Measurements from ENCODE around the gene NRL.

NRL gene

DNA sequence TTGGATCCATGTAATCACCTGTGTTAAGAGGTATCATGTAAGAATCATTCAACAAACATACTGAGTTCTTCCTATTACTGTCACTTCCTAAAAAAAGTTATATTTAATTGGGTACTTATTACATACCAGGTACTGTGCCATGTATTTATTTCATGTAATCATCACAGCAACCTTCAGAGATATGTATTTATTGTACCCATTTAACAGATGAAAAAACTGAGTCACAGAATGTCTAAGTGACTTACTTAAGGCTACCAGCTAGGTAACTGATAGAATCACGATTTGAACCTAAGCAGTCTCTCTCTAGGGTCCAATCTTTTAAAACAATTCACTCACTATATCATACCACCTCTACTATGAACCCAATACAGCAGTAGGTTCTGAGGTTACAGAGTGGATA is 29.7 kb upstream of the NRL start:
- DNase-seq (ENCODE audit: low spot score) = no peak

- no peak for DNase-seq (ENCODE audit: low spot score)
Measured at GRCh38 chr14:24143511-24143910, 28.8 kb upstream of the NRL start.

GRCh38 chr14:24141097-24141880 is 26.5 kb upstream of the NRL start, which contains the start of gene EMC9:
Gene EMC9 (minus strand): TSS chr14:24141591. CDS start chr14:24141304, 287 bp downstream.
- peak; percentile 100 for DNase-seq (ENCODE audit: low spot score)

DNA sequence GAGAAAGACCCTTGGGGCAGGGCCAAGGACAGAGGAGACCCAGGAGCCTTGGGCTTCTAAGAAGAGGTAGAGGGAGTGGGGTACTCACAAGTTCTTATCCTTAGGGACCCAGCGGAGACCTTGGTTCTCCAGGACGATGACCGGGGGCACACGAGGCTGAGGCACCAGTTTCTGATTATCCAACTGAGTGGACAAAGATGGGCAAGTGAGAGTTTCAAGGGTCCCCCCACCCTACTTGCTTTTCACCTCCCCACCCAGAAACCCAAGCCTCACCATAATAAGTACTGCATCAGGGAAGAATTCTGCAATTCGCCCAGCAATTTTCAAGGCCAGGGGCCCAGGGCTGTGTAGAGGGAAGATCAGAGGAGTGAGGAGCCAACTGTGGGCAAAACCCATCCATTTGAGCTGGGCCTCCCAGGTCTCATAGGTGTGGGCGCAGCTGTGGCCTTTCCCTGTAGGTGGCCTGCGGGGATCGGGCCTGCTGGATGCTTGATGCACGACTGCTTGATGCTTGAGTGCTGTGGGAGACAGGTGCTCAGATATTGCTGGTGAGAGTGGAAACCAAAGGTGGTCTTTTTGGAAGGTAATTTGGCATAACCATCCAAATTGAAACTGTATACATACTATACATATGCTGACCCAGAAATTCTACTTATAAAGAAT is 24.7 kb upstream of the NRL start:
- no peak for DNase-seq (ENCODE audit: low spot score)

GRCh38 chr14:24138396-24139271 is 23.9 kb upstream of the NRL start:
- DNase-seq (ENCODE audit: low spot score) = no peak

DNA sequence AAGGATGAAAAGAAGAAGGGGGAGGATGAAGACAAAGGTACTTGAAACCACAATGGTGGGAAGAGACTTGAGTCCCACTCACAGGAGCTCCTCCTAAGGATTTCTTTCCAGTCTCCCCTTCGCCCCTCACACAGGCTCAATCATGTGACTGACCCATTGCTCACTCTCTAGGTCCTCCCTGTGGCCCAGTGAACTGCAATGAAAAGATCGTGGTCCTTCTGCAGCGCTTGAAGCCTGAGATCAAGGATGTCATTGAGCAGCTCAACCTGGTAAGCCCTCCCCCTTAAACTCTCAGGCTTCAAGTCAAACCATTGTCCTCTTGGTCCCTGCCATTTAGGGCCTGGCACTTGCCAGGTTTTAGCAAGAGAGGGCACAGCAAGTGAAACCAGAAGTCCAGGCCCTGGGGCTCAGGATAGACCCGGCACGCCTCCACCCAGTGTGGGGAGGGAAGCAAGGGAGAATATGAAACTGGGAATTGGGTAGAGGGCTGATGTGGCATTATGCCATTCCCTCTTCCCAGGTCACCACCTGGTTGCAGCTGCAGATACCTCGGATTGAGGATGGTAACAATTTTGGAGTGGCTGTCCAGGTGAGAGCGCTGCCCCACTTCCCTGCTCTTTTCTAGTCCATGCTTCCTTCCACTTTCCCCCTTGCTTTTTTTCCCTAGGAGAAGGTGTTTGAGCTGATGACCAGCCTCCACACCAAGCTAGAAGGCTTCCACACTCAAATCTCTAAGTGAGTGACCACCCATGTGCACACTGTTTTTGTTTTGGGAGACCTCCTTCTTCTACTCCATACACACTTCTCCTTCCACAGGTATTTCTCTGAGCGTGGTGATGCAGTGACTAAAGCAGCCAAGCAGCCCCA is 23.0 kb upstream of the NRL start:
- no peak for DNase-seq (ENCODE audit: low spot score)

- DNase-seq (ENCODE audit: low spot score) = no peak
Measured at GRCh38 chr14:24136684-24137528, 22.2 kb upstream of the NRL start.

- peak; percentile 93 for DNase-seq (ENCODE audit: low spot score)
Measured at GRCh38 chr14:24135834-24136683, 21.3 kb upstream of the NRL start, which contains the start of gene PSME1. Gene PSME1 (plus strand): TSS chr14:24136194. CDS start chr14:24136263, 69 bp downstream.

DNA sequence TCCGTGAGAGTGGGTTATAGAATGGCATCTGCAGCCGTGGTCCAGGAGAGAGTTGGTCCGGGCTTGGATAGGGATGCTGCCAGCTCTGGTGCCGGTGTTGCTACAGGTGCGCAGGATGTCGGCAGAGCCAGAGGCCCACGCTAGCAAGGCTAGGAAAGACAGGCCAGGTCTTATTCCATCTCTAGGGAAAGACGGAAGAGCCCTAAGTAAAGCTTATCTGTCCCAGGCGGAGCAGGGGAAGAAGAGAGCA is 20.8 kb upstream of the NRL start:
- no peak for DNase-seq (ENCODE audit: low spot score)

DNA sequence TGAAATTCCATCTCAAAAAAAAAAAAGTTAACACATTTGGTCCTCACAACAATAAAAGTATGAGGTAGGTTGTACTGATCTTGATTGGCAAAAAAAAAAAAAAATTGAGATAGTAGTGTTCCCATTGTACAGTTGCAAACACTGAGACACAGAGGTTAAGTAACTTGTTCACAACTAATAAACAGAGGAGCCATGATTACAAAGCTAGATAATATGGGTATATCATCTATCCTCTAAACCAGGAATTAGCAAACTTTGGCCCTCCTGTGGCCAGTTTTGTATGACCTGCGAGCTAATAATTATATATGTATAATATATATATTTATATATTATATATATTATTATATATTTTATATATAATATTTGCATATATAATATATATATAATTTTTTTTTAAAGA is 19.0 kb upstream of the NRL start:
- no peak for DNase-seq (ENCODE audit: low spot score)

GRCh38 chr14:24132976-24133375 is 18.2 kb upstream of the NRL start:
- no peak for DNase-seq (ENCODE audit: low spot score)

DNA sequence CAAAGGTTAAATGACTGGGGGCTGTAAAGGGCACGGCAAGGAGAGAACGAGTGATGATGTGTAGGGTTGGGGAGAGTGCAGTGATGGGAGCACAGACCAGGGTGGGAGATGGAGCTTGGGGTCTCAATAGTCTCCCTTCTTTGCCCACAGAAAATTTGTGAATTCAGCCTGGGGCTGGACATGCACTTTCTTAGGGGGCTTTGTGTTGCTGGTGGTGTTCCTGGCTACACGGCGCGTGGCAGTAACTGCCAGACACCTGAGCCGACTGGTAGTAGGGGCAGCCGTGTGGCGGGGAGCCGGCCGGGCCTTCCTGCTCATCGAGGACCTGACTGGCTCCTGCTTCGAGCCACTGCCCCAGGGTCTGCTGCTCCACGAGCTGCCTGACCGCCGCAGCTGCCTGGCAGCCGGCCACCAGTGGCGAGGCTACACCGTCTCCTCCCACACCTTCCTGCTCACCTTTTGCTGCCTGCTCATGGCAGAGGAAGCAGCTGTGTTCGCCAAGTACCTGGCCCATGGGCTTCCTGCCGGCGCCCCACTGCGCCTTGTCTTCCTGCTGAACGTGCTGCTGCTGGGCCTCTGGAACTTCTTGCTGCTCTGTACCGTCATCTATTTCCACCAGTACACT is 17.4 kb upstream of the NRL start:
- no peak for DNase-seq (ENCODE audit: low spot score)

DNA sequence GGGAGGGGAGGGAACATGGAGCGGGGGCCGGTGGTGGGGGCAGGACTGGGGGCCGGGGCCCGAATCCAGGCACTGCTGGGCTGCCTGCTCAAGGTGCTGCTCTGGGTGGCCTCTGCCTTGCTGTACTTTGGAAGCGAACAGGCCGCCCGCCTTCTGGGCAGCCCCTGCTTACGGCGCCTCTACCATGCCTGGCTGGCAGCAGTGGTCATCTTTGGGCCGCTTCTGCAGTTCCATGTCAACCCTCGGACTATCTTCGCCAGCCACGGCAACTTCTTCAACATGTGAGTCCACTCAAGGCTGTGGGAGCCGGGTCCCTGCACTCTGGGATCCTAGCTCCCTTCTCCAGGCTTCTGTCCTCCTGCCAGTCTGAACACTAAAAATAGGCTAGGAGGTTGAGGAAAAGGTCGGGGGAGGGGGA is 16.8 kb upstream of the NRL start:
- no peak for DNase-seq (ENCODE audit: low spot score)

DNA sequence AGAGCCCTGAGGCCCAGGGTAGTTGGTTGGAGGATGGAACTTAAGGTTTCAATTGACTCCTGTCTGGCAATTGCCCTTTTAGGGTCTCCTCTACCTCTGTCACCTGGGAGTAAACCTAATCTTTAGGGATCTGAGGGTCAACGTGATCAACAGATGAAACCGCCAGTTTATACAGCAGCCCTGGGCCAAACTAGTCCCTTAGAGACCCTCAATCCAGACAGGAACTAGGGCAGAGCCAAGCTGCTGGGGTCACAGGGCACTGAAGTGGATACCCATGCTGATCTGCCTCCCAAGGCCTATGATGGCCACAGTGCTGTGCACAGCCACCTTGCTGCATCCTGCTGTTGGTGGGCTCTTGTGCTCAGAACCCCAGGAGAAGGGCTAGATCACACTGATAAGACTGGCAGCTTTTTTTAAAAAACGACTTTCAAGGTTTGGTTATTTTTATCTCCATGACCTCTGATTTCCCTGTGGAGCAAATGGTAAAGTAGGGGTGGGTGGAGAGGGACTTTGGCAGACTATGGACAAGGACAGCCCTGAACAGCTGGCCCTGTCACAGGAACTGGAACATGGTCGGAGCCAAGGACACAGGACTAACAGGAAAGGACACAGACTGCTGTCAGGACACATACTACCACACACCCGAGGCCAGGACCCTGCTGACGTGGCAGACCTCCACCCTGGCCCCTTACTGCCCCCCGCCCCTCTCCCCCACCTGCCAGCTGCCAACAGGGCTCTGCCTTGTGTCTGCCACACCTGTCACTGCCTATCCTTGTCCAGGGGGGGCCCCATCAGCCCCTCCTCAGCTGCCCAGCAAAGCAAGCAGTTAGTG is 16.2 kb upstream of the NRL start:
- DNase-seq (ENCODE audit: low spot score) = no peak

DNA sequence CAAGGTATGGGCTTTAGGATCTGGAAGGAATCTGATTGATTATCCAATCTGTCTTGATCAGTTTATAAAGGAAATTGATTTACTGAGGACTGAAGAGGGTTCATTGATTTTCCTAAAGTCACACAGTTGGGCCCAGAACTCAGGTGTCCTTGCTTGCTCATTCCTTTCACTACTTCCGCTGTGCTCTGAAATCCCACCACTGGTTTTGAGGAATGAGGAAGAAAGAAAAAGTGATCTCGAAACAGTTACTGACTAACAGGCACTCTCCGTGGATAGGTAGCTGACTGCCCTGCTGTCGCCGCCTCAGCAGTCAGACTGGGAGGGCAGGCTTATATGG is 15.6 kb upstream of the NRL start, which contains the start of gene FITM1:
Gene FITM1 (plus strand): TSS at position 280 of the 337 bp plus-strand sequence. CDS start 905 bp downstream, outside the sequence.
- no peak for DNase-seq (ENCODE audit: low spot score)

GRCh38 chr14:24129410-24129998 is 14.8 kb upstream of the NRL start:
- DNase-seq (ENCODE audit: low spot score) = no peak

DNA sequence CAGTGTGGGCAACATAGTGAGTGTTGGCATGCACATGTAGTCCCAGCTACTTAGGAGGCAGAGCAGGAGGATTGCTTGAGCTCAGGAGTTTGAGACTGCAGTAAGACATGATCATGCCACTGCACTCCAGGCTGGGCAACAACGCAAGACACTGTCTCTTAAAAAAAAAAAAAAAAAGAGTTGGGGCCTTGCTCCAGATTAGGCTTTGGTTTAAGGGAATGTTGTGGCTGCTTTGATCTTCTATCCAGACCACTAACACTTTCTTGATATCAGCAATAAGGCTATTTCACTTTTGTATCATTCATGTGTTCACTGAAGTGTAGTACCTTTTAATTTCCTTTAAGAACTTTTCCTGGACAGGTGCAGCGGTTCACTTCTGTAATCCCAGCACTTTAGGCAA is 12.9 kb upstream of the NRL start:
- DNase-seq (ENCODE audit: low spot score) = no peak

DNA sequence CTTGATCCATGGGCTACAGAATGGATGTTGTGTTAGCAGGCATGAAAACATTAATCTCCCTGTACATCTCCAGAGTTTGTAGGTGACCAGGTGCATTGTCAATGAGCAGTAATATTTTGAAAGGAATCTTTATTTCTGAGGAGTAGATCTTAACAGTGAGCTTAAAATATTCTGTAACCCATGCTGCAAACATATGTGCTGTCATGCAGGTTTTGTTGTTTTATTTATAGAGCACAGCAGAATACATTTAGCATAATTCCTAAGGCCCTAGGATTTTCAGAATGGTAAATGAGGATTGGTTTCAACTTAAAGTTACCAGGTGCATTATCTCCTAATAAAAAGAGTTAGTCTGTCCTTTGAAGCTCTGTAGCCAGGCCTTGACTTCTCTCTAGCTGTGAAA is 12.2 kb upstream of the NRL start:
- DNase-seq (ENCODE audit: low spot score) = no peak
